DND-41 (cell line): ENCODE measurements around the gene SH2D1B.

Experiments used
- CTCF ChIP-seq: IDR thresholded peaks from 2 replicates; pipeline ENCODE4 v1.5.1; 2012; ENCODE audit warnings: borderline replicate concordance, low read length, moderate library complexity, mild to moderate bottlenecking; ENCODE audit not compliant: poor library complexity, severe bottlenecking; ENCODE audit errors: extremely low read depth
- EZH2 ChIP-seq: IDR thresholded peaks from 3 replicates; pipeline ENCODE4 v1.6.1; 2012; ENCODE audit warnings: borderline replicate concordance, low read depth, mild to moderate bottlenecking, moderate library complexity, low read length, inconsistent platforms; ENCODE audit not compliant: severe bottlenecking

GRCh38 chr1:162390396-162391185, 21.3 kb downstream of the SH2D1B start:
- TF ChIP-seq CTCF (no peak), EZH2 (no peak)
